Measurements from ENCODE around the gene OR51B6. TPM values are rescaled to one million over a fixed set of nuclear protein-coding genes. Genes with fewer than 3 reads are reported as not detected.

The OR51B6 gene
- total and polyA plus RNA-seq, 9 of the 15 experiments (the other 6 are each of a cell fraction or from before 2014, with no cell fraction given) = 0.06 to 0.97 TPM; not detected in 7

GRCh38 chr11:5301846-5302245, 49.5 kb upstream of the OR51B6 start, which contains the start of gene OR51B4 (continued):
- no peak for TF ChIP-seq ETV6 (IDR thresholded peaks at IDR 0.05; ENCODE audit: borderline replicate concordance in 1 of 2, low read depth in 2 of 2, low read length in 1 of 2)
- no peak for TF ChIP-seq ETV6 (CRISPR knock-in tag; IDR thresholded peaks at IDR 0.05; ENCODE audit: borderline replicate concordance)
- no peak for TF ChIP-seq IRF2 (CRISPR knock-in tag; IDR thresholded peaks at IDR 0.05)
- TF ChIP-seq TCFL5 (CRISPR knock-in tag; conservative IDR thresholded peaks at IDR 0.05) = no peak
- TF ChIP-seq NCOA4 (IDR thresholded peaks at IDR 0.05; ENCODE audit: partially characterized antibody) = no peak

- Histone ChIP-seq H3K36me3 (ENCODE audit: control insufficient read depth, insufficient read depth, low read length) (peaks cover 77% of the 10 kb centered on the region), H3K9ac (ENCODE audit: insufficient read depth in 1 of 2, low read depth in 2 of 2, low read length in 2 of 2) (no peak overlapping the region), H3K4me2 (ENCODE audit: insufficient read depth, low read length) (no peak overlapping the region), H3K27ac (ENCODE audit: extremely low read depth, low read depth, low read length) (no peak overlapping the region), H3K4me1 (replicated peaks in 1 of 2; ENCODE audit: control insufficient read depth in 2 of 2, insufficient read depth in 2 of 2, low read length in 2 of 2) (peaks cover 0 to 3% of the 10 kb centered on the region in 2 experiments; a peak in 2 of 5 replicates), H3K9me3 (replicated peaks; ENCODE audit: control insufficient read depth, insufficient read depth, low read depth, low read length) (no peaks in the 10 kb centered on the region), H2AFZ (ENCODE audit: low read depth, low read length) (no peak overlapping the region), H3K79me2 (ENCODE audit: control insufficient read depth, insufficient read depth, low read length) (peaks cover 36% of the 10 kb centered on the region), H3K9me1 (ENCODE audit: control insufficient read depth, insufficient read depth, low read length) (no peaks in the 10 kb centered on the region), H3K4me3 (no peak overlapping the region), H4K20me1 (replicated peaks; ENCODE audit: control insufficient read depth, insufficient read depth, low read length) (no peaks in the 10 kb centered on the region), H3K27me3 (ENCODE audit: control insufficient read depth in 2 of 2, insufficient read depth in 2 of 2, low read length in 2 of 2) (no peaks in the 10 kb centered on the region)
- 44% methylated on average over 5 of the region's 5 CpGs for WGBS (ENCODE audit: insufficient coverage, low coverage, missing lambda C conversion rate)
- intact Hi-C loops (cut with micrococcal nuclease) = no loop called here
- DNase-seq (ENCODE audit: extremely low read depth in 1 of 4, low spot score in 3 of 4) = no peak
- POLR2A ChIA-PET = interaction anchor here (0.7 to 1.4 kb wide), 2 partner anchors 92 to 310 kb away, joined by 3 read pairs; no protein-coding TSS in a partner anchor
- no TSS peak for BruUV-seq (replicated peaks)
- CTCF ChIA-PET (ENCODE audit: low intra/inter-chr PET ratio) = no interaction called here
- no peak for FAIRE-seq
- ATAC-seq = no peak
- in situ Hi-C loops (cut with MboI) = loop anchor here (5.0 kb wide), 2 partner anchors 101 to 144 kb away; partner anchors contain the start of genes OR51I2 and OR51V1
- TF ChIP-seq CBFA2T3 (IDR thresholded peaks at IDR 0.05) (peak; percentile 61), ZNF124 (CRISPR knock-in tag; IDR thresholded peaks at IDR 0.05) (no peak), RB1 (IDR thresholded peaks at IDR 0.05; ENCODE audit: low read depth) (no peak), ZNF217 (CRISPR knock-in tag; IDR thresholded peaks at IDR 0.05) (no peak), ZNF133 (CRISPR knock-in tag; IDR thresholded peaks at IDR 0.05) (no peak), HMGXB4 (CRISPR knock-in tag; IDR thresholded peaks at IDR 0.05) (no peak), ZNF444 (CRISPR knock-in tag; IDR thresholded peaks at IDR 0.05) (no peak), IRF9 (tag; IDR thresholded peaks at IDR 0.05) (no peak), NFIC (IDR thresholded peaks at IDR 0.05) (peak; percentile 43; the same call in 1 of the 2 replicates), ESRRB (CRISPR knock-in tag; IDR thresholded peaks at IDR 0.05; ENCODE audit: borderline replicate concordance) (no peak), ZNF79 (CRISPR knock-in tag; IDR thresholded peaks at IDR 0.05; ENCODE audit: low read depth) (no peak), ARID1B (IDR thresholded peaks at IDR 0.05) (0 out of 2 replicates have a peak, but pooled peaks have one; percentile 15), HMG20B (CRISPR knock-in tag; IDR thresholded peaks at IDR 0.05) (no peak), ILF3 (IDR thresholded peaks at IDR 0.05; ENCODE audit: borderline replicate concordance) (no peak), TCF3 (CRISPR knock-in tag; IDR thresholded peaks at IDR 0.05) (peak; percentile 67), L3MBTL2 (IDR thresholded peaks at IDR 0.05) (no peak)
These were observed 47.7 kb upstream of the OR51B6 start for GRCh38 chr11:5303626-5304025.

Data from K562 (cell line).